Measurements from ENCODE around the gene ADAMTS9.

Gene ADAMTS9

GRCh38 chr3:64684715-64685261, 3.0 kb downstream of the ADAMTS9 start:
- no peak for DNase-seq

GRCh38 chr3:64681827-64682226, 6.0 kb downstream of the ADAMTS9 start:
- no peak for DNase-seq

GRCh38 chr3:64681015-64681414, 6.8 kb downstream of the ADAMTS9 start:
- no peak for DNase-seq

GRCh38 chr3:64680334-64680733, 7.5 kb downstream of the ADAMTS9 start:
- DNase-seq: no peak

- DNase-seq: no peak
Observed at GRCh38 chr3:64677961-64678716, 9.7 kb downstream of the ADAMTS9 start.

GRCh38 chr3:64676831-64677230, 11.0 kb downstream of the ADAMTS9 start:
- DNase-seq: no peak

- no peak for DNase-seq
Observed at GRCh38 chr3:64675687-64676247, 12.0 kb downstream of the ADAMTS9 start.

- DNase-seq: no peak
Observed at GRCh38 chr3:64674591-64675076, 13.2 kb downstream of the ADAMTS9 start.

GRCh38 chr3:64673159-64673715, 14.6 kb downstream of the ADAMTS9 start:
- DNase-seq: no peak

GRCh38 chr3:64668582-64669510, 19.0 kb downstream of the ADAMTS9 start:
- no peak for DNase-seq

- no peak for DNase-seq
Observed at GRCh38 chr3:64667887-64668581, 19.8 kb downstream of the ADAMTS9 start.

GRCh38 chr3:64667138-64667537, 20.7 kb downstream of the ADAMTS9 start:
- DNase-seq: no peak

GRCh38 chr3:64666171-64666588, 21.6 kb downstream of the ADAMTS9 start:
- DNase-seq: no peak

- DNase-seq: no peak
Observed at GRCh38 chr3:64664397-64664796, 23.4 kb downstream of the ADAMTS9 start.

GRCh38 chr3:64659617-64659978, 28.2 kb downstream of the ADAMTS9 start:
- no peak for DNase-seq

GRCh38 chr3:64658001-64658400, 29.8 kb downstream of the ADAMTS9 start:
- DNase-seq: no peak

GRCh38 chr3:64656544-64656943, 31.3 kb downstream of the ADAMTS9 start:
- no peak for DNase-seq

- no peak for DNase-seq
Observed at GRCh38 chr3:64655160-64655559, 32.6 kb downstream of the ADAMTS9 start.

GRCh38 chr3:64654013-64654412, 33.8 kb downstream of the ADAMTS9 start:
- DNase-seq: no peak

- no peak for DNase-seq
Observed at GRCh38 chr3:64653101-64653500, 34.7 kb downstream of the ADAMTS9 start.

- DNase-seq: no peak
Observed at GRCh38 chr3:64651741-64652241, 36.0 kb downstream of the ADAMTS9 start.

GRCh38 chr3:64651303-64651702, 36.5 kb downstream of the ADAMTS9 start:
- DNase-seq: no peak
